ENCODE results near the gene MPHOSPH8.

- TF ChIP-seq SUZ12 (IDR thresholded peaks at IDR 0.05) (no peak), ELF4 (IDR thresholded peaks at IDR 0.05) (no peak), SP1 (IDR thresholded peaks at IDR 0.05) (no peak), FOXA1 (IDR thresholded peaks at IDR 0.05) (no peak)
Observed at GRCh38 chr13:19590423-19590822, 43.0 kb upstream of the MPHOSPH8 start.

Measured in HEK293T (cell line).